Adipose tissue (tissue), 3 donors: Measurements from ENCODE around the gene SYT8. TPM values are rescaled to one million over a fixed set of nuclear protein-coding genes. Genes with fewer than 3 reads are reported as not detected.
"Not testable (repeated sequence)": the region's sequence is repeated elsewhere in the genome, so short reads cannot be mapped to it uniquely, and the experiment has no call there.

Source experiments
- H3K27ac ChIP-seq: one replicate; pipeline ENCODE4 v1.5.1; 2013; ENCODE audit warnings: low read depth, low read length
- WGBS, 3 donors: extraction: QIAGEN DNeasy Blood & Tissue Kit; methylation state at CpG; one replicate each; pipeline ENCODE4 v1.1.7; 2013; 5-methylcytosine and 5-hydroxymethylcytosine counted together
- polyA plus RNA-seq, 3 donors: library from polyadenylated mRNA; stranded (reverse); fragments of 200-250 nt; gene quantifications; one replicate each; pipeline ENCODE4 v1.2.3, GENCODE V29; 2013
- donor health status: healthy with polysubstance abuse.
- donor health status: Bipolar disorder and iron deficiency.
- donor health status: healthy.

Gene SYT8
- polyA plus RNA-seq, 3 donors: 0.31 to 7.6 TPM; not detected in 1

- WGBS, 3 donors: 57 to 84% (median 74%) methylated on average over 9 to 12 of the region's 13 CpGs
- H3K27ac ChIP-seq: not testable (repeated sequence)
These were observed 41.1 kb downstream of the SYT8 start for GRCh38 chr11:1875851-1876301.

GRCh38 chr11:1876361-1877063 is 41.7 kb downstream of the SYT8 start:
- WGBS, 3 donors: 28 to 45% (median 30%) methylated on average over 24 to 26 of the region's 26 CpGs

GRCh38 chr11:1877211-1878136 is 42.7 kb downstream of the SYT8 start:
- WGBS, 3 donors: 42 to 63% (median 48%) methylated on average over 32 to 33 of the region's 33 CpGs

More at GRCh38 chr11:1876361-1877063, 41.7 kb downstream of the SYT8 start:
- H3K27ac ChIP-seq: no peak overlapping the region

GRCh38 chr11:1878137-1879031 is 43.6 kb downstream of the SYT8 start:
- H3K27ac ChIP-seq: no peak overlapping the region
- 72 to 86% (median 76%) methylated on average over 30 of the region's 30 CpGs for WGBS, 3 donors

More at GRCh38 chr11:1877211-1878136, 42.7 kb downstream of the SYT8 start:
- no peak overlapping the region for H3K27ac ChIP-seq

- 85 to 91% (median 89%) methylated on average over 13 of the region's 13 CpGs for WGBS, 3 donors
- H3K27ac ChIP-seq: no peak overlapping the region
These were observed 44.7 kb downstream of the SYT8 start for GRCh38 chr11:1879342-1879940.

- WGBS, 3 donors: 52 to 83% (median 55%) methylated on average over 28 to 32 of the region's 32 CpGs
- H3K27ac ChIP-seq: no peak overlapping the region
These were observed 45.3 kb downstream of the SYT8 start for GRCh38 chr11:1879941-1880720.

GRCh38 chr11:1880746-1881441 is 46.1 kb downstream of the SYT8 start:
- 66 to 81% (median 71%) methylated on average over 9 of the region's 9 CpGs for WGBS, 3 donors
- no peak overlapping the region for H3K27ac ChIP-seq

- 43 to 64% (median 47%) methylated on average over 40 to 43 of the region's 43 CpGs for WGBS, 3 donors
- no peak overlapping the region for H3K27ac ChIP-seq
These were observed 46.9 kb downstream of the SYT8 start for GRCh38 chr11:1881442-1882264.

- H3K27ac ChIP-seq: no peak overlapping the region
- 24 to 33% (median 32%) methylated on average over 22 to 23 of the region's 23 CpGs for WGBS, 3 donors
These were observed 47.8 kb downstream of the SYT8 start for GRCh38 chr11:1882265-1883238.

- 89 to 92% (median 91%) methylated on average over 14 of the region's 14 CpGs for WGBS, 3 donors
- no peak overlapping the region for H3K27ac ChIP-seq
These were observed 48.8 kb downstream of the SYT8 start for GRCh38 chr11:1883346-1884302.

GRCh38 chr11:1884303-1884700 is 49.5 kb downstream of the SYT8 start:
- WGBS, 3 donors: 92 to 95% (median 95%) methylated on average over 5 of the region's 5 CpGs
- H3K27ac ChIP-seq: no peak overlapping the region

GRCh38 chr11:1886551-1886950 is 51.8 kb downstream of the SYT8 start:
- WGBS, 3 donors: 90 to 94% (median 91%) methylated on average over 12 to 13 of the region's 13 CpGs
- not testable (repeated sequence) for H3K27ac ChIP-seq
